NCI-H2227 treated with DMSO at 0.1 percent for 48 hours (cell line): ENCODE results near the gene PTPN22.
"Not testable (repeated sequence)": the region's sequence is repeated elsewhere in the genome, so short reads cannot be mapped to it uniquely, and the experiment has no call there.

Experiments used
- DNase-seq: peaks from one replicate; lab custom pipeline; 2025; lab: John Stamatoyannopoulos, UW

Gene PTPN22

DNA sequence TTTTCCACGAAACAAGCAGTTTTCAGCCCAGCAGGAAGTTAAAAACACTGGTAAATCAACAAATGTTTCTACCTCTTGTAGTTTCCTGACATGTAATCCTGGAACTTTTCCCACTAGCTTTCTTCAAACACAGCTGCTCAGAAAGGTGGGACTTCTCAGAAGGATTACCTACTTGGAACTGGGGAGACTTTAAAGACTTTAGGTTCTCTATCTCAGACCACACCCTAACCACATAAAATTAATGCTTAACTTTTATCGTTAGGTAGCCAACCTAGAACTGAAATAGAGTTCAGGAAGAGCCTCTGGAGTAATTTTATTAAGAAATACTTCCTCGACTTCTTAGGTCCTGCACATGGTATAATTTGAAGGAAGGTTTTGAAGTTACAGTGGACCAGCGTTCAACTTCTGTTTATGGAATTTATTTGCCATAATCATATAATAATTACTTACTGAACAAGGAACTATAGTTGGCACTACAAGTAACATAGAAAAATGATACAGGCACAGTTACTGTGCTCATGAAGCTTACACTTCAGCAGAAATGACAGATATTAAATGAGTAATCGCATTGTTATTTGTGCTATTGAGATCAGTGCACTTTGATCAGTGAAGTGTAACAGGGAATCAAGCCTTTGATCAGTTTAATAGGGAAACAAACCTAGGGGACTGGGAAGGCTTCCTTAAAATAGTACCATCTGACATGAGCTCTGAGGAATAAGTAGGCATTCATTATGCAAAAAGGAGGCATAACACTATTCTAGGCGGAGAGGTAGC lies 16.1 kb upstream of the PTPN22 start, which contains the start of gene BCL2L15:
BCL2L15 (minus strand) TSS at position 180 of the 774 bp plus-strand sequence. CDS start 206 bp downstream, outside the sequence.
- no peak for DNase-seq

DNA sequence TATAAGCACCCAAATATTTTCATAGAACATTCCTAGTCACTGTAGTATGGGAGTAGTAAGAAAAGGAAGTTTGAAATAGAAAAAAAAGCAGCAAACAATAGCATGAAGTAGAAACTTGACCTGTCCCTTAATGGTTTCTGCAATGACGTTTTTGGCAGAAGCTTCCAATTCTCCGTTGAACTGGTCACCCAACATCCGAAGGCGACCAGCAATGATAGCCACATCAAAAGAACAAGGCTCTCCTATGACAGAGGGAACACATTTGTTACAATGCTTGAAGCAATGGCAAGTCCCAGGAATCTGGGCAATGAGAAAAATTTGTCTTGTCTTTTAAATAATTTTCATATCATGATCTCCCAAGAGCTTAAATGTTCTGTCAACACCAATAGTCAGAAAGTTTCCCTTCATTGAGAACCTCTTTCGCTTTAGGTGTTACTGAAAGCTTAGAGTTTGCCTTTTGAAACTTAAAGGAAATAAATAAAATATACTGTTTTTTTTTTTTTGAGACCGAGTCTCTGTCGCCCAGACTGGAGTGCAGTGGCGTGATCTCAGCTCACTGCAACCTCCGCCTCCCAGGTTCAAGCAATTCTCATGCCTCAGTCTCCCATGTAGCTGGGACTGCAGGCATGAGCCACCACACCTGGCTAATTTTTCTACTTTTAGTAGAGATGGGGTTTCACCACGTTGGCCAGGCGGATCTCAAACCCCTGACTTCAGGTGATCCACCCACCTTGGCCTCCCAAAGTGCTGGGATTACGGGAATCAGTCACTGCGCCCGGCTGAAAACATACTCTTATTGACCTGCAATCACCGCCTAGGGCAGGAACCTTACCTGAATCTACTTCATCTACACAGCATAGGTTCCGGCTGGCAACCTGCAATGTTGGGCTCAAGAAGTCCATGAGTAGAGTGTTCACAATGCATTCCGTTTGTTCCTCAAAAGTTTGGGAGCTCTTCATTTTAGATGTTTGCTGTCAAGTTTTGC lies 15.2 kb upstream of the PTPN22 start:
- no peak for DNase-seq

DNA sequence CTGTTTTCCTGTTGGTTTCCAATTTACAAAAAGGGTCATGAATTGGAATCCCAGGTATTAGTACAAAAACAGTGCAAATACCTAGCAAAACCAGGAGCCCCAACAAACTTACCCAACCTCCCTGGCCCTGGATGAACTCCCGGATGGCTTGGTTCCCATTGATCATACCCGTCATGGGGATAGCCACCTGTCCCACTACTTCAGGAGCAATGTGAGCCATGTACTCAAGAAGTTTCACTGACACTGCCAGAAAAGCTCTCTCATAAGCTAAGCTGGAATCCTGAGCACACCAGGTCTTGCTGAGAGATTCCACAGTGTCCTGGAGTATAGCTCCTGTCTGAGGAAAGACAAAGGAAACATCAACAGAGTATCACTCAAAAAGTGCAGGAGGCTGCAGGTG lies 10.1 kb upstream of the PTPN22 start:
- DNase-seq, result no peak

DNA sequence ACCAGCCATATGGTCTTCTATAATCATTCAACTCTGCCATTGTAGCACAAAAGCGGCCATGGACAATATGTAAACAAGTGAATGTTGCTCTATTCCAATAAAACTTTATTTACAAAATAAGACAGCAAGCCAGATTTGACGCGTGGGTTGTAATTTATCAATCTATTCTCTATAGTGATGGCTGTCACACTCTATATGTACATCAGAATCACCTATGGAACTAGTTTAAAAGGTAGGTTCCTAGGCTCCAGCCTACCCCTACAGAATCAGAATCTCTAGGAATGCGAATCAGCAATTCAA lies 8.2 kb upstream of the PTPN22 start:
- DNase-seq, result no peak

DNA sequence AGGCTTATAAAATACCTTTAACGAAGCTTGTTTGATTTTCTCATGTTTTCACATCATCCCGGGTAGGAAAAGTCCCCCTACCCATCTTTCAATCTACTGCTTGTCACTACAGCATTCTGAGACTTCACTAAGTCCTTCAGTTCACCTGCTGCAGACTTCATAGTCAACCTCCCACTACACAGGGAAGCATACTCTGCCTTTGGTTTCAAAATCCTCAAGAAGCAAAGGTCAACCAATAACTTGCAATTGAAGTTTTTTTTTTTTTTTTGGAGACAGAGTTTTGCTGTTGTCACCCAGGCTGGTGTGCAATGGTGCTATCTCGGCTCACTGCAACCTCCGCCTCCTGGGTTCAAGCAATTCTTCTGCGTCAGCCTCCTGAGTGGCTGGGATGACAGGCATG lies 4.7 kb upstream of the PTPN22 start:
- DNase-seq, result no peak

DNA sequence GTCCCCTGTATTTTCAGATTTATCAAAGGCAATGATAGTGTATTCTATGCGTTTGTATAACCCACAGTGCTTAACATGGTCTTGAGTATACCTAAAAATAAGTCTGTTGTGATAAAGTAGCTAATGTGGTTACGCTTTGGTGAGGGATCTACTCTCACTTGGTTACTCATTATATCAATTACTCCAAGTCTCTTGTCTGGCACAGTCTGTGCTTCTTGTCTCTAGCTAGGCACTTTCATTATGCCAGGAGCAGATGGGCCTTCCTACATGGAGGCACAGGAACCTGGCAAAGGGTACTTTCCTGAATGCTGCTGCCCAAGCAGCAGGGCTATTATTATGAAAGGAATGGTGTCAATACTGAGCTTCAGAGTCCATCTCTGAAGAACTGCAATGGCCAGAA lies 4.2 kb upstream of the PTPN22 start:
- DNase-seq, result no peak

DNA sequence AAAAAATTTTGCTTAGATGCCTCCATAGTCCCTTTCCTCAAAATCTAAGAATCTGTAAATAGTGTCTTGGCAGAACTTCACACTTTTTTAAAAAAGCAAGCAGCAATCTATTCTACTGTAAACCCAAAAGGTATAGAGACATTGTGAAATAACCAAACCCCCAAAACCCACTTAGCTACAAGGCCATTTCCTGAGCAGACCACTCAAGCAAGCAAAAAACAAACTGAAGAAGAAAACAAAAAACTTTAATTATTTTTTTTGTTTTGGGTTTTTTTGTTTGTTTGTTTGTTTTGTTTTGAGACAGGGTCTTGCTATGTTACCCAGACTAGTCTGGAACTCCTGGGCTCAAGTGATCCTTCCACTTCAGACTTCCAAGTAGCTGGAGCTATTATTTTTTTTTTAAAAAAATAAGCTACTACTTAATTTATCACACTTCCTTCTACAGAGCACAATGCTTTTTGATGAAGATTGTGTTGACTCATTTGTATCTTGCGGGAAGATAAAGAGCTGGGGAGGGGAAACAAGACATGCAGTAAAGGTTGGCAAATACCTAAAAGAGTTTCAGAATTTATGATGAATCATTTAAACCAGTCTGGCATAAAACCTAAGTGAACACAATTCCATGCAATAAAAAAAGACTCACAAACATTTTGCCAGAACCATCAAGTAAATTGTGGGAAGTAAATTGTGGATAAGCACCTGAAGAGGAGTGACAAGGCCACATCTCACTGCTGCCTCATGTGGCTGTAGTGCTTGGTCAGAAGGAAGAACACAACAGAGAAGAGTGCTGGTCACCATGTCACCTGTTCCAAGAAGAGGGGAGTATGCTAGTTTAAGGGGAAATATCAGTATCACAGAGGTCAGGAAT lies 2.7 kb upstream of the PTPN22 start:
- no peak for DNase-seq

DNA sequence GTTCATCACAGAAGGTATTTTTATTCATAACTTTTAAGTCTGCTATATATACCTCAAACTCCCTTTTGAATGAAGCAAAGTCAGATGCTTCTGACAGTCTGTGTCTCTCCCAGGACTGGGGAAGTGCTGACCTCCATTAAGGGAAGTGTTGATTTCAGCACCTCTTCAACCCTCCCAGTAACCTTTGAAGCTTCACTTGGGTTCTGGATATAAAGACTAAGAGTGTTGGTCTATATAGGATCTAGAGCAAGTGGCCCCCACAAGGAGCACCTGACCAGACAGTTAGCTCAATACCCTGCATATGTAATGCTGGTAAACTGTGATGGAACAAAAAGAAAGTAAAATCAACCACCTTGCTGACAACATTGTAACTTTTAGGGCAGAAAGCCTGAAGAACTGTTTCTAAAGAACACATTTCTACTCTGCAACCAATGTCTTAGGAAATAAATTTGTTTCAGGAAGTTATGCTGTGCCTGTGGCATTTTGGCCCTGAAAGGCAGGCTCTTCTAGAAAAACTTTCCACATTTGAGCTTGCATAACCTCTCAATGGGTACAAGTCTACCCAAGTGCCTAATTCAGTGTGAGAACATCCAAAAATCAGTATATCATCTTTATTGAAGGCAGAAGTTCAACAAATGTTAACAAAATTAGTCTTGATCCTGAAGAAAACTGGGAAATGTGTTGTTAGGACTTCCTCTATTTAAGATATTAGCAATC lies 865 bp upstream of the PTPN22 start:
- no peak for DNase-seq

DNA sequence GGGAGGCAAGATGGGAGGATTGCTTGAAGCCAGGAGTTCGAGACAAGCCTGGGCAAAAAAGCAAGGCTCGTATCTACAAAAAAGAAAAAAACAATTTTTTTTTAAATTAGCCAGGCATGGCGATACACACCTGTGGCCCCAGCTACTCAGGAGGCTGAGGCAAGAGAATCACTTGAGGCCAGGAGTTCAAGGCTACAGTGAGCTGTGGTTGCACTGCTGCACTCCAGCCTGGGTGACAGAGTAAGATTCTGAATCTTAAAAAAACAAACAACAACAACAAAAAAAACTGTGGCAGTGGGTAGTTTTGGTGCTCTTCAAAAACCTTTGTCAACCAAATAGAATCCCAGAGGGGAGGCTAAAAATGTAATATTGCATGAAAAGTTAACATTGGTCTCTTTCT lies 734 bp downstream of the PTPN22 start:
- DNase-seq, result no peak

DNA sequence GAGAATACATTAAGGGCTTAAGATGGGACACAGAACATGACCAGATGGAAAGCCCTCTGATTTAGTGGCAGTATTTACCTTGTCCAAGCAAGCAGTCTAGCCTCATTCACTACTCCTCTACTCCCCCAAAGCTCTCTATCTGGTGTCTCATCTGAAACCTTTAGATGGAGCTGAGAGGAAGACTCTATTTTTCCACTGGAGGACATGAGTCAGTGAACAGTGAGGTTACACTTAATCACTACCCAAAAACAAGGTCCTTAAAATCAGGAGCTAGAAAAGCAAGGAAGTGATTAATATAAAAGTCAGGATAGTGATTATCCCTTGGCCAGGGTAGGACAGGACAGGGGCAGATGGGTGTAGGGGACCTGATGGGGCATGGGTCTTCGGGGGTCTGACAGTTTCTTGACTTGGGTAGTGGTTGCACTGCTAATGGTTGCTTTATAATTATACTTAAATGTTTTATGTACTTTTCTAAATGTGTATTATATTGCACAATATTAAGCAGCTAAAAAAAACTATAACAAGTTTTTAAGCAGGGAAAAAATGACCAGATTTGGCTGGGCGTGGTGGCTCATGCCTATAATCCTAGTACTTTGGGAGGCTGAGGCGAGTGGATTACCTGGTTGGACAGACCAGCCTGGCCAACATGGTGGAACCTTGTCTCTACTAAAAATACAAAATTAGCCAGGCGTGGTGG lies 3.0 kb downstream of the PTPN22 start:
- DNase-seq, result no peak

DNA sequence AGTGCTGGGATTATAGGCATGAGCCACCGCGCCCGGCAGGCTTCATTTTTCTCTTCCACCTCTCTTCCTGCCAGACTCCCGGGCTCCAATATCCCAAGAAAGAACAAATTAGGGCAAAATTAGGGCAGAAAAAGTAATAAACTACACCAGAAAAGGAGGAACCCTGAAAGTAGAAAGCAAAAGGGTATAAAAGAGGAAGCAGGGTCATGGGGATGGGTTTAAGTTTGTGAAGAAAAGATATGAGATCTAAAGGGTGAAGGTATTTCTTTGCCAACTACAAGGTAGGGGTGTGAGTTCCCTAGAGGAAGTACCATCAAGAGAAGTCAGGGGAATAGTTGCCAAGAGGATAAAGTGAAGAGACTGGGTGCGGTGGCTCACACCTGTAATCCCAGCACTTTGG lies 9.9 kb downstream of the PTPN22 start:
- DNase-seq, result no peak

DNA sequence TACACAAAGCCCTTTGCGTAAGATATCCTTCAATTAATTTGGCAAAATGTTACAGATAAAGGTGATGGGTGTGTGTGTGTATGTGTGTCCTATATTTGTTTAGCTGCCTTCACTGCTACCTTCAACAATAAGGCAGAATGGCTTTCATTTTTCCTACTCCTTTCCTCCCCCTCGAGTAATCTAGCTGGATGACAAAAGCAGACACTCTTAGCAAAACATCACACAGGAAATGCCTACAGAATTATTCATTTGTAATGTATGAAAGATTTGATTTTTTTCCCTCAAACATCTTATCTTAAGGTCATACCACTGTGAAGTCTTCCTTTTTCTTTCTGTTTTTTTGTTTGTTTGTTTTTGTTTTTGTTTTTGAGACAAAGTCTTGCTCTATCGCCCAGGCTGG lies 10.6 kb downstream of the PTPN22 start:
- DNase-seq, result no peak

DNA sequence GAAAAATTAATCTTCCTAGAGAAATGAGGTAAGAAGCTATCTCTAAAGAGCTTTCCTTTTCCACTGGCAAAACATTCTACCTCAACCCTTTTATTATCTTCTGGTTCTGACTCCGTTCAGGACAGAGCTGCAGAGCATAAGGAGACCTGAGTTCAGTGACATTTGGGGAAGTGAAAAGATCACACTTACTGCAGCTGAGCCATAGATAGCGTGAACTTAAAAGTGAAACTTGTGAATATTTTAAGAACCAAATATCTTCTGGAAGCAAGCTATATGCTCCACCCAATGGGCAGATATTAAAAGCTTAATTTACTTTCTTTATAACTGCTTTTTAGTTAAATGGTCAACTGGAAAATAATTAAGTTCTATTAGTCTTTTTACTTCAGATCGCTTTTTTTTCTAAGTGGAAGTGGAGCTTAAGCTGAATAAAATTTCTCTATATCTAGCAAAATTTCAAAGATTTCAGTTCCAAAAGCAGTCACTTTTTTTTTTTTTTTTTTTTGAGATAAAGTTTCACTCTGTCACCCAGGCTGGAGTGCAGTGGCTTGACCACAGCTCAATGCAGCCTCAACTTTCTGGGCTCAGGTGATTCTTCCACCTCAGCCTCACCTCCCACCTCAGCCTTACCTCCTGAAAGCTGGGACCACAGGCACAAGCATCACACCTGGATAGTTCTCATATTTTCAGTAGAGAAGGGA lies 11.9 kb downstream of the PTPN22 start:
- no peak for DNase-seq

DNA sequence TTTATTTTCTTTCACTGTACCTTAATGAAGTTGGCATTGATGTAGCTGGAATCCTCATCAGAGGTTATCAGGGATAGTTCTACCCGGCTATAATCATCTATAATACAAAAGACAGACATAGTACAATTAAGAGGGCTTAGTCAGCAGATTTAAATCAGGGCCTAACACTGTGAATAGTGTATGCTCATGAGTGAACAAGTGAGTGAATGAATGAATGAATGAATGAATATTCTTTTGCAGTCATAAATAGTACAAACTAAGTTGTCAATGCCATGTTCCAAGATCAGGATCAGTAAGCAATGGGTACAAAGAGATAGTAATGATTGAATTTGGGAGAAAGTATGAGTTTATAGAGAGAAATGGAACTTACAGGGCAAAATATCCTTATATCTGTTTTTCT lies 12.5 kb downstream of the PTPN22 start:
- no peak for DNase-seq

DNA sequence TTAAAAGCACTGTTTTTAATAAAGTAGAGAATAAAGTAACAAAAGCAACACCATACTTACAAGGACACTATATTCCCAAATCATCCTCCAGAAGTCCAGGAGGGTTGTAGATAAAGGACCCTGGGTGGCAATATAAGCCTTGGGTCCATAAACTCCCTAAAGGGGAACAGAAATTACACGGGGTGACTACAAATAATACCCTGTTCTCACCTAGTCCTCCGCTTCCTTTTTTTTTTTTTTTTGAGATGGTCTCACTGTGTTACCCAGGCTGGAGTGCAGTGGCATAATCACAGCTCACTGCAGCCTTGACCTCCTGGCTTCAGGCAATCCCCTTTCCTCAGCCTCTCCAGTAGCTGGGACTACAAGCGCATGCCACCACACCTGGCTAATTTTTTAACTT lies 13.1 kb downstream of the PTPN22 start:
- DNase-seq, result no peak

DNA sequence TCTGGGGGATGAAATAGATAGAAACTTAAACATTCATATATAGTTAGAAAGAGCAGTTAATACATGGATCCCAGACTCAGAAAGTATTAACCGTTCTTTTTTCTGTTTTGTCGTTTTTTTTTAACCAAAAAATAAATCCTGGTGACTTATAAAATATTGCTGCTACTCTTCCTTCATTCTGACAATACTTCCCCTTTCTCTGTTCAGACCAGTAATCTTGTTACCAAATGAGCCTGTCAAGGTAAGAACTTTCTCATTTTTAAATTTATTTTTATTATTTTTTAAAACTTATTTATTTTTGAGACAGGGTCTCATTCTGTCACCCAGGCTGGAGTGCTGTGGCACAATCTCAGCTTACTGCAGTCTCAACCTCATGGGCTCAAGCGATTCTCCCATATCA lies 13.7 kb downstream of the PTPN22 start:
- DNase-seq, result no peak

DNA sequence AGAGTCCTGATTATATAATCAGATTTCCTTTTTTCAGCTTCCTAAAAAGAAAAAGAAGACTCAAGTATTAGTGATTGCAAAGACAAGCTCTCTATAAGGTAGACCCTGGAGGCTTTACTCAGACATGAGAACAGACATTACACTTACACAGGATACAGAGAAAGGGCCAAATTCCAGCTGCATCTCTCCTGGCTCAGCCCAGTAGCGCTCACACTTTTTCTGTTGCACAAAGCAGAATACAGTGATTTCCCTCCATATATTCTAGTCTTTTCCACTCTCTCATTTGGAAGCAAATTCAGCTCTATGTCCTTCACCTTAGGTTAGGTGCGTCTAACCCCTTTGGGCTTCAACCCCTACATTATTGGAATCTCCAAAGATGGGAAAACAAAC lies 15.1 kb downstream of the PTPN22 start:
- DNase-seq, result no peak

DNA sequence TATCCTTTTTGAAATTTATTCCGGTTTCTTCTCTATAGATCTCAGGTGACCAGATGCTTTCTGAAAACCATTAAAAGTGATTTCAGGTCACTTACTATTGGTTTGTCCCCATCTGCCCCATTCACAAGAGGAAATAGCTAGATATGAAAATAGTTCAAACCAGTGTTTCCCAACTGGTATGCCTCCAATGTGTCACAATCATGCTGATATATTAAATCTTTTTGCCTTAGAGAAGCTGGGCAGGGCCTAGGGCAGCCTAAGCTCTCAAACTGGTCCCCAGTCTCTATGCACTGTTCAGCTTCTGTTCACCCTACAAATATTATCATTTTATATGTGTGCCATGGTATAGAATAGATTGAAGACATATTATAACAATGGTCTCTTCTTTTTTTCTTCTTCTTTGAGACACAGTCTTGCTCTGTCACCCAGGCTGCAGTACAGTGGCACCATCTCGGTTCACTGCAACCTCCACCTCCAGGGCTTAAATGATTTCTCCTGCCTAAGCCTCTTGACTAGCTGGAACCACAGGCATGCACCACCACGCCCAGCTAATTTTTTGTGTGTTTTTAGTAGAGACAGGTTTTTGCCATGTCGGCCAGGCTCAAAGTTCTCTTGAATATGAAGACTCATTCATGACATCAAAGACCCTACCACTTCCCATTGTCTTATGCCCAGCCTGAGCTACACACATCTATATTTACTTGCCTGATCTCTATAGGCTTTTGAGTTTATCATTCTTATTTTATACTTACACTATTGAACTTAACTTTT lies 15.7 kb downstream of the PTPN22 start:
- DNase-seq, result no peak

DNA sequence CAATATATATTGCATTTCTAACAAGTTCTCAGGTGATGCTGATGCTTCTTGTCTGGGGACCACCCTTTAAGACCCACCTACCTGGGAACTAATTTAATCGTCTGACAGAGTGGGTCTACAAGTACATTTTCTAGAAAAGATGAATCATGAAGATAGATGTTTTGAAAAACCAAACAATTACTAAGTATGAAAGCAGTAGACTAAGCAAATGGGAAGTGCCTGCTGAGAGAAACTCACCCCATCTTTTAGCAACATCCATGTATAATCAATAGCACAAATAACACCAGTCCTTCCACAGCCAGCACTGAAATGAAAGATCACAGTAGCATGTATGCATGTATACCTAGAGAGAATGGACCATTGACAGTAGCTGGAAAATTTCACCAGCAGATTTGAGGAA lies 17.3 kb downstream of the PTPN22 start:
- no peak for DNase-seq

DNA sequence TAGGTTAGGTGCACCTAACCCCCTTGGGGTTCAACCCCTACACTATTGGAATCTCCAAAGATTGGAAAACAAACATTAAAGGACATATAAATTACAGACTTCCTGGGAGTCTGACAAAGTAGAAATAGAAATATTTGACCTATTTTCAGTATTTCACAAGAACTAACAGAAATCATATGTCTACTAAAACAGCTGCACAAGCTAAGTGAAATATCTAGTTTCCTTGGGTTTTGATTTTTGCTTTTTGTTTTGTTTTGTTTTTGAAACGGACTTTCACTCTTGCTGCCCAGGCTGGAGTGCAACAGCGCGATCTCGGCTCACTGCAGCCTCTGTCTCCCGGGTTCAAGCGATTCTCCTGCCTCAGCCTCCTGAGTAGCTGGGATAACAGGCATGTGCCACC lies 18.8 kb downstream of the PTPN22 start:
- not testable (repeated sequence) for DNase-seq
